OCI-LY3 (cell line): Measurements from ENCODE around the gene SPAAR.

Experiments used
- CTCF ChIP-seq: fragments of 200-600, 300-600 bp; sonication (generic); IDR thresholded peaks from 2 replicates; pipeline ENCODE4 v1.5.1; 2014; ENCODE audit warnings: antibody characterized with exemption, low read length, low read depth
- EZH2phosphoT487 ChIP-seq: fragments of 200-600 bp; shearing (Covaris generic); IDR thresholded peaks from 2 replicates; pipeline ENCODE4 v1.6.1; 2018; ENCODE audit warnings: antibody characterized with exemption, mixed run types, low read depth

GRCh38 chr9:35904338-35904737 lies 5.0 kb upstream of the SPAAR start:
- no peak for TF ChIP-seq EZH2phosphoT487
- no peak for TF ChIP-seq CTCF
